A549 treated with GW870086 at 1 μM for 4 hours (cell line): ENCODE results near the gene GNB4. TPM values are rescaled to one million over a fixed set of nuclear protein-coding genes. Genes with fewer than 3 reads are reported as not detected.

Experiments used
- total RNA-seq: library from RNA; stranded (reverse); fragments of 200-300 nt; extraction: Qiagen RNA extraction; gene quantifications from 5 replicates; pipeline ENCODE4 v1.2.3, GENCODE V29; 2022; ENCODE audit warnings: low read depth

GNB4 gene
- 9.7 to 16.0 TPM (median 14.1 TPM) in 5 replicates for total RNA-seq

GRCh38 chr3:179451265-179452175 is at the start of gene GNB4:
Gene GNB4 (minus strand): TSS chr3:179451470. CDS start chr3:179426200, 25,270 bp downstream.

GRCh38 chr3:179347345-179348194 is 103.7 kb downstream of the GNB4 start, which contains the start of gene MFN1:
Gene MFN1 (plus strand): TSS chr3:179347709. CDS start chr3:179348852, 1,143 bp downstream.

Other genes starting within 250 kb of the GNB4 start
- gene KCNMB3, start 200.4 kb downstream of the GNB4 start, total RNA-seq = 0.95 to 1.5 TPM (median 1.1 TPM) in 5 replicates
- 18.2 to 23.6 TPM (median 21.6 TPM) in 5 replicates for gene ZNF639, start 128.4 kb downstream of the GNB4 start, total RNA-seq
- 15.3 to 21.0 TPM (median 20.4 TPM) in 5 replicates for gene MFN1, start 103.8 kb downstream of the GNB4 start, total RNA-seq
- 49.1 to 71.1 TPM (median 51.8 TPM) in 5 replicates for gene ACTL6A, start 111.5 kb upstream of the GNB4 start, total RNA-seq
- gene MRPL47, start 153.2 kb upstream of the GNB4 start, total RNA-seq = 39.2 to 43.6 TPM (median 40.7 TPM) in 5 replicates
- gene NDUFB5, start 153.3 kb upstream of the GNB4 start, total RNA-seq = 46.1 to 55.8 TPM (median 47.6 TPM) in 5 replicates
- gene USP13, start 201.6 kb upstream of the GNB4 start, total RNA-seq = 9.3 to 11.6 TPM (median 9.8 TPM) in 5 replicates